Measurements from ENCODE around the gene RBMS1. TPM values are rescaled to one million over a fixed set of nuclear protein-coding genes. Genes with fewer than 3 reads are reported as not detected.
A peak's percentile ranks its signal among the peaks of the same experiment; 100 is the strongest.

RBMS1 gene
- total RNA-seq, 1 donor from 2014 or later = 42.2 TPM

DNA sequence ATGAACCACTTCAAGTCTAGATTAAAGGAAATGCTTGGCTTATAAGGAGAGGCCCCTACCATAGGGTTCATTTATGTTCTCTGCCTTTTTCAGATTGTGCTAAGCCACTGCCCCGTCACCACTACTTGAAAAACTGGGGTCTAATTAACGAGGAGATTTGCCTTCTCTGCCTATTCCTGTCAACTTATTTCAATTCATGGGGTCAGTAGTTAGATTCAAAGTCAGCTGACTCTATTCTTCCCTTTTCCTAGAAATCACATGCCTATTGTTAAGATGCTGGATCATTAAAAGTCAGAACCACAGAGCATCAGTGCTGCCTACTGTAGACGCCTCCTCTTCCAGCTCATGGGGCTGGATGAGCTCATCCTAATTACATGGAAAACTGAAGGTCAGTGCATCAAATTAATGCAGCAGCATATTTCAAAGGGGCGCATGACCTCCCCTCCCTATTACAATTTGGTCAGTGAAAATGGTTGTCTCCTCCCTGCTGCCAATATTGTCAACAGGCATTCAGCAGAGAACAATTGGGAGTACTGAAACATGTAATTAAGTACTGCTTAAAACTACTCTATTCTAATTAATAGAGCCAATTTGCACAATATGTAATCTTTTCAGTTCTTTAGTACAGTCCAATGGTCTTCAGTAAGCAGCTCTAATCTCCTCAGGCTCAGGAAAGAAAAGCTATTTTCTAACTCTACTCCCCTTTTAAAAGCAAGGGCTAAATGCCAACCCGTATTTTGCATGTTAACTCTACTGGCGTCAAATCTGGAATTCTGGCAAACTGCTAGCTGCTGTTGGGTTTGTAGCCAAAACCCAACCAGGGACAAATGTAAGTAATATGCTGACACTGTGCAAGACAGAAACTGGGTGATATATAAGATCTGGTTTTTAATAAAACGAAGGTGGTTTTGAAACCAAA lies 176.2 kb downstream of the RBMS1 start:
- Mint-ChIP-seq H3K36me3 (ENCODE audit: low read depth) (peaks cover 17% of the 10 kb centered on the region), H3K9me3 (no peaks in the 10 kb centered on the region), H3K4me3 (ENCODE audit: low read depth) (no peak overlapping the region), H3K27me3 (ENCODE audit: low read depth) (peaks cover 5% of the 10 kb centered on the region), H3K4me1 (ENCODE audit: low read depth) (peaks cover 11% of the 10 kb centered on the region), H3K27ac (no peak overlapping the region)
- intact Hi-C loops (cut with micrococcal nuclease) = no loop called here
- no peak for DNase-seq (ENCODE audit: low spot score)

DNA sequence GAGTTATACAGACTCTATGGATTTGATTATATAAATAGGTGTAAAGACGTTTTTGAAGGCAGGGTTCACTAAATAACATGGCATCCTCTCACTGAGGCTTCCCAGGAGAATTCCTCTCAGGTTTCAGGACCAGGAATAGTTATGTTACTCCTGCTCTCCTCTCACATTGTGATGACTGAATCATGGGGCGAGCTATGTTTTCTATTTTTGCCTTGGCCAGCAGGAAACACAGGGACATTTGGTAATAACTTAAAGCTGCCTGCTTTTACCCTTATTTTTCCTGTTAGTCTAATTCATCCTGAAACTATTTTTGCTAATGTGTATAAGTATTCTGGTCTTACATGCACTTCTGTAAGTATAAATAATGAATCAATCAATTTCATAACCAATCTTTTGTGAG lies 178.3 kb downstream of the RBMS1 start:
- no peak for DNase-seq (ENCODE audit: low spot score)
- H3K36me3 Mint-ChIP-seq (ENCODE audit: low read depth) = peaks cover 17% of the 10 kb centered on the region
- intact Hi-C loops (cut with micrococcal nuclease) = no loop called here
- no peak overlapping the region for H3K27ac Mint-ChIP-seq
- H3K27me3 Mint-ChIP-seq (ENCODE audit: low read depth) = no peaks in the 10 kb centered on the region
- no peak overlapping the region for H3K4me3 Mint-ChIP-seq (ENCODE audit: low read depth)
- peaks cover 2% of the 10 kb centered on the region for H3K4me1 Mint-ChIP-seq (ENCODE audit: low read depth)
- no peaks in the 10 kb centered on the region for H3K9me3 Mint-ChIP-seq

GRCh38 chr2:160310118-160310828 lies 183.3 kb downstream of the RBMS1 start:
- no peak for DNase-seq (ENCODE audit: low spot score)
- intact Hi-C loops (cut with micrococcal nuclease) = no loop called here
- H3K4me3 Mint-ChIP-seq (ENCODE audit: low read depth) = no peak overlapping the region
- peaks cover 21% of the 10 kb centered on the region for H3K36me3 Mint-ChIP-seq (ENCODE audit: low read depth)
- no peaks in the 10 kb centered on the region for H3K9me3 Mint-ChIP-seq
- H3K27ac Mint-ChIP-seq = no peak overlapping the region
- no peaks in the 10 kb centered on the region for H3K4me1 Mint-ChIP-seq (ENCODE audit: low read depth)
- H3K27me3 Mint-ChIP-seq (ENCODE audit: low read depth) = no peaks in the 10 kb centered on the region

GRCh38 chr2:160309585-160309984 lies 184.0 kb downstream of the RBMS1 start:
- Mint-ChIP-seq H3K27me3 (ENCODE audit: low read depth) (no peaks in the 10 kb centered on the region), H3K4me1 (ENCODE audit: low read depth) (no peaks in the 10 kb centered on the region), H3K9me3 (no peaks in the 10 kb centered on the region), H3K36me3 (ENCODE audit: low read depth) (peaks cover 24% of the 10 kb centered on the region), H3K4me3 (ENCODE audit: low read depth) (no peak overlapping the region), H3K27ac (no peak overlapping the region)
- no peak for DNase-seq (ENCODE audit: low spot score)
- intact Hi-C loops (cut with micrococcal nuclease) = no loop called here

DNA sequence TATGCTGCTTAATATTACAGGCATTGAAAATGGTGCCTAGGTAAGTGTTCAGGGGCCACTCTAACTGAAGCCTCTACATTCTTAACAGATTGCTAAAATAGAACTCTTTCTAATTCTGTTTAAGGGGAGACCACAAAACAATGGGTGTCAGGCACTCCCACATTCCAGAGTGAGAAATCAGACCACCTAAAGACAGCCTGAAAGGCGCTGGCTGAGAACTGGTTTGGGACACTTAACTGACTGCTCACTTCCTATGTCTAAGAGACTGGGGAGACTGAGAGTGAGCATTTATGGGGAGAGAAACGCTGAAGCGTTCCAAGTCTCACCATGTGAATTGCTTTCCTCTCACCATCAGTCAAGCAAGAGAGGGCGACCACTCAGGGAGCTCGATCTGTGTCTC lies 184.7 kb downstream of the RBMS1 start:
- Mint-ChIP-seq H3K27ac (no peak overlapping the region), H3K36me3 (ENCODE audit: low read depth) (peaks cover 24% of the 10 kb centered on the region), H3K4me3 (ENCODE audit: low read depth) (no peak overlapping the region), H3K4me1 (ENCODE audit: low read depth) (peaks cover under 1% of the 10 kb centered on the region), H3K9me3 (no peaks in the 10 kb centered on the region), H3K27me3 (ENCODE audit: low read depth) (no peaks in the 10 kb centered on the region)
- DNase-seq (ENCODE audit: low spot score) = no peak
- intact Hi-C loops (cut with micrococcal nuclease) = no loop called here

GRCh38 chr2:160308476-160308875 lies 185.1 kb downstream of the RBMS1 start:
- intact Hi-C loops (cut with micrococcal nuclease) = no loop called here
- H3K9me3 Mint-ChIP-seq = no peaks in the 10 kb centered on the region
- H3K27ac Mint-ChIP-seq = no peak overlapping the region
- H3K27me3 Mint-ChIP-seq (ENCODE audit: low read depth) = no peaks in the 10 kb centered on the region
- H3K4me3 Mint-ChIP-seq (ENCODE audit: low read depth) = no peak overlapping the region
- peaks cover 2% of the 10 kb centered on the region for H3K4me1 Mint-ChIP-seq (ENCODE audit: low read depth)
- DNase-seq (ENCODE audit: low spot score) = no peak
- peaks cover 25% of the 10 kb centered on the region for H3K36me3 Mint-ChIP-seq (ENCODE audit: low read depth)

DNA sequence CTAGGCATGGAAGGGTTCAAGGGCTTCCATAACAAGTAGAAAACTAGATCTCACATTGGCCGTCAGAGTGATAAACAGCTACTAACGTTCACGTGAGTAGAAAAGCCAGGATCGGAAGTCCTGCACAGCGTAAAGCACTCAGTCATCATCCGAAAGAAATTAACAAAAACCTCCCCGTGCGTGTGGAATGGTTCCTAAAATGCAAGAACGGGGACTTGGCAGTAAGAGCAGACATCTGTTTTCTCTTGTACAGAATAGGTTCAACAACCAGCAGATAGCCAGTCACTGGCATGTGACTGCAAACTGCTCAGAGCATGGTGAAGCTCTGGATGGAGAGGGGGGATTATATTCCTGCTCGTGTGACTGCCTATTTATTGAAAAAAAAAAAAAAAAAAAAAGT lies 186.6 kb downstream of the RBMS1 start:
- no peak for DNase-seq (ENCODE audit: low spot score)
- Mint-ChIP-seq H3K27me3 (ENCODE audit: low read depth) (no peaks in the 10 kb centered on the region), H3K27ac (no peak overlapping the region), H3K4me1 (ENCODE audit: low read depth) (peaks cover 2% of the 10 kb centered on the region), H3K9me3 (no peaks in the 10 kb centered on the region), H3K4me3 (ENCODE audit: low read depth) (no peak overlapping the region), H3K36me3 (ENCODE audit: low read depth) (peaks cover 33% of the 10 kb centered on the region)
- intact Hi-C loops (cut with micrococcal nuclease) = no loop called here

GRCh38 chr2:160305081-160305750 lies 188.4 kb downstream of the RBMS1 start:
- Mint-ChIP-seq H3K27ac (no peak overlapping the region), H3K9me3 (no peaks in the 10 kb centered on the region), H3K4me1 (ENCODE audit: low read depth) (peaks cover 11% of the 10 kb centered on the region), H3K27me3 (ENCODE audit: low read depth) (no peaks in the 10 kb centered on the region), H3K36me3 (ENCODE audit: low read depth) (peaks cover 29% of the 10 kb centered on the region), H3K4me3 (ENCODE audit: low read depth) (no peak overlapping the region)
- DNase-seq (ENCODE audit: low spot score) = no peak
- intact Hi-C loops (cut with micrococcal nuclease) = no loop called here

DNA sequence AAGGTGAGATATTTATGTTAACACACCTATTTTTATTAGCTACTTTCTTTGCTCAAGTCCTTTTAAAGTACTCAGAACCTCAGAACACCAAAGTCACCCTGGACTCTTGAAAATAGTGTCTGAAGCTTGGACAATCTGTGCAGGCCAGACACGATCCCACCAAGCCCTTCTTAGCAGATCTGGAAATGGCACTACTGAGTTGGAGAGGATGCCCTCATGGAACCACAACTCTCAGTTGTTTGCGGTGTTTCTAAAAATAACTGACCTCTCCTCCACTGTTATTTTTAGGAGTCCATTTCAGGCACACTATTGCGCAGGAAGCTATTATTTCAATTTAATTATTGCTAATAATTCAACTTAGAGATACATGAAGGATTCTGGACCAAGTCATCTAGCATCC lies 190.1 kb downstream of the RBMS1 start:
- peaks cover 23% of the 10 kb centered on the region for H3K4me1 Mint-ChIP-seq (ENCODE audit: low read depth)
- H3K27me3 Mint-ChIP-seq (ENCODE audit: low read depth) = no peaks in the 10 kb centered on the region
- H3K27ac Mint-ChIP-seq = no peak overlapping the region
- no peak for DNase-seq (ENCODE audit: low spot score)
- H3K9me3 Mint-ChIP-seq = no peaks in the 10 kb centered on the region
- intact Hi-C loops (cut with micrococcal nuclease) = loop anchor here (5.0 kb wide), 1 partner anchor 36 kb away; no protein-coding TSS in a partner anchor
- no peak overlapping the region for H3K4me3 Mint-ChIP-seq (ENCODE audit: low read depth)
- H3K36me3 Mint-ChIP-seq (ENCODE audit: low read depth) = peaks cover 38% of the 10 kb centered on the region

- intact Hi-C loops (cut with micrococcal nuclease) = loop anchor here (5.0 kb wide), 1 partner anchor 36 kb away; no protein-coding TSS in a partner anchor
- Mint-ChIP-seq H3K27ac (no peak overlapping the region), H3K4me1 (ENCODE audit: low read depth) (peaks cover 27% of the 10 kb centered on the region), H3K27me3 (ENCODE audit: low read depth) (no peaks in the 10 kb centered on the region), H3K4me3 (ENCODE audit: low read depth) (no peak overlapping the region), H3K9me3 (no peaks in the 10 kb centered on the region), H3K36me3 (ENCODE audit: low read depth) (peaks cover 43% of the 10 kb centered on the region)
- no peak for DNase-seq (ENCODE audit: low spot score)
Observed at GRCh38 chr2:160303076-160303475, 190.5 kb downstream of the RBMS1 start.

GRCh38 chr2:160301420-160301819 lies 192.2 kb downstream of the RBMS1 start:
- Mint-ChIP-seq H3K27ac (peak overlapping the region; percentile 40), H3K27me3 (ENCODE audit: low read depth) (no peaks in the 10 kb centered on the region), H3K4me3 (ENCODE audit: low read depth) (no peak overlapping the region), H3K9me3 (no peaks in the 10 kb centered on the region), H3K4me1 (ENCODE audit: low read depth) (peaks cover 43% of the 10 kb centered on the region), H3K36me3 (ENCODE audit: low read depth) (peaks cover 59% of the 10 kb centered on the region)
- DNase-seq (ENCODE audit: low spot score) = no peak
- intact Hi-C loops (cut with micrococcal nuclease) = loop anchor here (5.0 kb wide), 1 partner anchor 34 kb away; no protein-coding TSS in a partner anchor

GRCh38 chr2:160300203-160300602 lies 193.4 kb downstream of the RBMS1 start:
- Mint-ChIP-seq H3K27me3 (ENCODE audit: low read depth) (no peaks in the 10 kb centered on the region), H3K4me1 (ENCODE audit: low read depth) (peaks cover 53% of the 10 kb centered on the region), H3K4me3 (ENCODE audit: low read depth) (no peak overlapping the region), H3K36me3 (ENCODE audit: low read depth) (peaks cover 62% of the 10 kb centered on the region), H3K27ac (peak overlapping the region; percentile 52), H3K9me3 (no peaks in the 10 kb centered on the region)
- DNase-seq (ENCODE audit: low spot score) = no peak
- intact Hi-C loops (cut with micrococcal nuclease) = loop anchor here (5.0 kb wide), 1 partner anchor 33 kb away; no protein-coding TSS in a partner anchor
